Measurements from ENCODE around the gene RPS19BP1.

DNA sequence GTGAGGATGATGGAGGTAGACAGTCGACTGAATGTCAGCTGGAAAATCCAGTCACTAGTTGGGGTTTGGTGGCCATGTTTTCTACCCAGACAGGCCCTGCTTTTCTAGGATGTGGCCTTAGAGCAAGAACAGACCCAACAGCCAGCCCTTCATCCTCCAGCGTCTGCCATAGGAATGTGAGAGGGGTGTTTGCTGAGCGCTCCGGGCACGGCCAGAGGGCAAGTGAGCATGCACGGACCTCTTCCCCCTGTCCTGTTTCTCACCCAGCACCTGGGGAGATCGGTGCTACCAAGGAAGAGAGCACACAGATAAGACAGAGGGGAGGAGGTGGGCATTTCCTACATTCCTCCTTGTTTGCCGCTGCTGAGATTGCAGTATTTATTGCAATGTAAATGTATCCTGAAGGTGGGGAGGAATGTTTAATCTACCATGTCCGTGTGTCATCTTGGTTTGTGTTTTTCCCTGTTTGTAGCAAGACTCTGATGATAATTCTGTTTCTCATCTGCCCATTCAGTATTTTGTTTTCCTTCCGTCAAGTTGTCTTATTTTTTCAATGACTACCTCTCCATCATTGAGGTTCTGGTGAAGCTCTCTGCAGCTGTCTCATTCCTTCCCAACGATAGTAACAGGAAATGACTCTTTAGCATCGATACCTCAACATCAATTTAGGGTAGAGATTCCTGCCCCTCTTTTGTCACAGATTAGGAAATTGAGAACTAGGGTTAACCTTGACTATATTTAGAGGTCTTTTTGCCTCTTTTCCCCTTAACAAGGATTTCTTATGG, 17.1 kb downstream of the RPS19BP1 start:
- TF ChIP-seq CTCF (IDR thresholded peaks at IDR 0.05) (no peak), EZH2 (IDR thresholded peaks at IDR 0.05) (no peak), EZH2phosphoT487 (IDR thresholded peaks at IDR 0.05) (no peak)
